Fibroblast of lung (primary cell): Measurements from ENCODE around the gene ACO1.

ENCODE experiments used
- CTCF ChIP-seq, 2 donors: IDR thresholded peaks in 1 of 2; conservative IDR thresholded peaks in 1 of 2; 1 replicate in 1 of 2; 2 replicates in 1 of 2; pipeline ENCODE4 v1.5.1; 2011 to 2012; ENCODE audit warnings: low read length in 2 of 2, control low read depth in 1 of 2, inconsistent platforms in 1 of 2, low read depth in 1 of 2, mild to moderate bottlenecking in 1 of 2
- EZH2 ChIP-seq: IDR thresholded peaks from 2 replicates; pipeline ENCODE4 v1.5.1; 2012; ENCODE audit warnings: low read length, control low read depth, mild to moderate bottlenecking; ENCODE audit errors: missing control alignments

- TF ChIP-seq CTCF (conservative IDR thresholded peaks at IDR 0.05 in 1 of 2, IDR thresholded peaks at IDR 0.05 in 1 of 2; ENCODE audit: low read depth in 1 of 2, low read length in 2 of 2) (no peak), EZH2 (no peak)
These were observed 21.6 kb downstream of the ACO1 start for GRCh38 chr9:32406046-32406445.
